HEK293 (cell line): Measurements from ENCODE around the gene EVA1B.

Experiments used
- REST ChIP-seq: fragments of 450-650 bp; formaldehyde crosslinking; IDR thresholded peaks from 2 replicates; pipeline ENCODE4 v1.5.1; 2016; ENCODE audit warnings: missing biosample characterization, missing genetic modification characterization
- TCF7L2 ChIP-seq: IDR thresholded peaks from 2 replicates; pipeline ENCODE4 v1.6.1; 2011; ENCODE audit warnings: low read depth, mild to moderate bottlenecking, inconsistent platforms, low read length, moderate library complexity, borderline replicate concordance
- YY1 ChIP-seq: fragments of 450-650 bp; formaldehyde crosslinking; IDR thresholded peaks from 2 replicates; pipeline ENCODE4 v1.5.1; 2018; ENCODE audit warnings: missing biosample characterization, missing genetic modification characterization
- ZBTB7A ChIP-seq: fragments of 450-650 bp; formaldehyde crosslinking; IDR thresholded peaks from 2 replicates; pipeline ENCODE4 v1.5.1; 2016; ENCODE audit warnings: low read depth, missing biosample characterization, missing genetic modification characterization
- ZNF121 ChIP-seq: fragments of 450-650 bp; formaldehyde crosslinking; IDR thresholded peaks from 2 replicates; pipeline ENCODE4 v1.5.1; 2016; ENCODE audit warnings: missing biosample characterization, missing genetic modification characterization
- ZNF146 ChIP-seq: fragments of 450-650 bp; formaldehyde crosslinking; IDR thresholded peaks from 2 replicates; pipeline ENCODE4 v1.5.1; 2016; ENCODE audit warnings: missing biosample characterization, missing genetic modification characterization
- ZNF175 ChIP-seq: fragments of 450-650 bp; formaldehyde crosslinking; IDR thresholded peaks from 2 replicates; pipeline ENCODE4 v1.5.1; 2016; ENCODE audit warnings: missing biosample characterization, missing genetic modification characterization
- ZNF184 ChIP-seq: fragments of 450-650 bp; IDR thresholded peaks from 2 replicates; pipeline ENCODE4 v1.5.1; 2018; ENCODE audit warnings: missing biosample characterization, mild to moderate bottlenecking, missing genetic modification characterization
- ZNF302 ChIP-seq: fragments of 450-650 bp; formaldehyde crosslinking; IDR thresholded peaks from 2 replicates; pipeline ENCODE4 v1.5.1; 2016; ENCODE audit warnings: missing biosample characterization, missing genetic modification characterization, low read depth
- ZNF366 ChIP-seq: fragments of 450-650 bp; formaldehyde crosslinking; conservative IDR thresholded peaks from 2 replicates; pipeline ENCODE4 v1.5.1; 2016; ENCODE audit warnings: missing biosample characterization, missing genetic modification characterization
- ZSCAN23 ChIP-seq: fragments of 450-650 bp; formaldehyde crosslinking; IDR thresholded peaks from 2 replicates; pipeline ENCODE4 v1.5.1; 2016; ENCODE audit warnings: missing biosample characterization, missing genetic modification characterization
- TF ChIP-seq, protein P1 (sequence below): fragments of 450-650 bp; IDR thresholded peaks from 2 replicates; pipeline ENCODE4 v1.5.1; 2018; ENCODE audit warnings: missing biosample characterization, mild to moderate bottlenecking, missing genetic modification characterization

DNA sequence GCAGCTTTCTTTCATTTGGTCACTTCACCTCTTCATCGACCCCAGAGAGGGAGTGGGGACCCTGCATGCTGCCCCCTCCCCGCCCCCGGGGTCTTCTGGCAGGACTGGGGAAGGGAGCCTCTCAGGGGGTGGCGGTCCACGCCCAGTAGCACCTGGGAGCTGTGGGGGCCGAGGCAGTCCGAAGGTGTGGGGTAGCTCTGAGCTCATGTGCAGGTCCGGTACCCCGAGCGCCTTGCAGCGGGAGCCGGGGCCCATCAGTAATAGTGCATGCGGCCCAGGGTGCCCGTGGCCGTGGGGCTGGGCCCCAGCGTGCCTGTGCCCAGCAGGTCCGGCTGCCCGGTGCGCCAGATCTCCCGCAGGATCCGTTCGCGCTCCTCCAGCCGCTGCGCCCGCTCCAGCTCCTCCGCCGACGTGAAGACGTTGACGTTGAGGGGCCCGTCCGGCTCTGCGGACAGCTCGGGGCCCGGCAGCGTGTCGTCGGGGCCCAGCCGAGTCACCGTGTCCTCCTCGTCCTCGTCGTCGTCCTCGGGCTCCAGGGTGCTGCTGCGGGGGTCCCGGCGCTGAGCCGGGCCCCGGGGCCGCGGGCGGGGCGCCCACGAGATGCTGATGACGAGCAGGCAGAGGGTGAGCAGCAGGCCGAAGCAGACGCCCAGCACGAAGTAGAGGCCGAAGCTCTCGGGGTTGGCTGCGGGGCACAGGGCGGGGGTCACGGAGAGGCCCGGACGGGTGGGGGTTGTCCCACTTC lies 1.2 kb downstream of the EVA1B start:
- TF ChIP-seq ZNF121, result no peak
- TF ChIP-seq ZNF302, result no peak
- no peak for TF ChIP-seq ZBTB7A (tag by site-specific recombination)
- TF ChIP-seq ZNF175 (tag by site-specific recombination), result no peak
- TF ChIP-seq ZNF366 (tag by site-specific recombination), result no peak
- no peak for TF ChIP-seq TCF7L2
- TF ChIP-seq ZNF184 (tag by site-specific recombination), result no peak
- TF ChIP-seq REST (tag by site-specific recombination), result no peak
- TF ChIP-seq, protein P1, sequence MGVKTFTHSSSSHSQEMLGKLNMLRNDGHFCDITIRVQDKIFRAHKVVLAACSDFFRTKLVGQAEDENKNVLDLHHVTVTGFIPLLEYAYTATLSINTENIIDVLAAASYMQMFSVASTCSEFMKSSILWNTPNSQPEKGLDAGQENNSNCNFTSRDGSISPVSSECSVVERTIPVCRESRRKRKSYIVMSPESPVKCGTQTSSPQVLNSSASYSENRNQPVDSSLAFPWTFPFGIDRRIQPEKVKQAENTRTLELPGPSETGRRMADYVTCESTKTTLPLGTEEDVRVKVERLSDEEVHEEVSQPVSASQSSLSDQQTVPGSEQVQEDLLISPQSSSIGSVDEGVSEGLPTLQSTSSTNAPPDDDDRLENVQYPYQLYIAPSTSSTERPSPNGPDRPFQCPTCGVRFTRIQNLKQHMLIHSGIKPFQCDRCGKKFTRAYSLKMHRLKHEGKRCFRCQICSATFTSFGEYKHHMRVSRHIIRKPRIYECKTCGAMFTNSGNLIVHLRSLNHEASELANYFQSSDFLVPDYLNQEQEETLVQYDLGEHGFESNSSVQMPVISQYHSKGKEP (tag by site-specific recombination), result no peak
- no peak for TF ChIP-seq YY1
- TF ChIP-seq ZNF146 (tag by site-specific recombination), result no peak
- no peak for TF ChIP-seq ZSCAN23 (tag by site-specific recombination)
